ENCODE results near the gene HEATR5B. TPM values are rescaled to one million over a fixed set of nuclear protein-coding genes. Genes with fewer than 3 reads are reported as not detected.

The HEATR5B gene
- total and polyA plus RNA-seq, 2 donors (not counting 1 experiment from before 2014, with no cell fraction given) = 15.7 to 22.0 TPM

DNA sequence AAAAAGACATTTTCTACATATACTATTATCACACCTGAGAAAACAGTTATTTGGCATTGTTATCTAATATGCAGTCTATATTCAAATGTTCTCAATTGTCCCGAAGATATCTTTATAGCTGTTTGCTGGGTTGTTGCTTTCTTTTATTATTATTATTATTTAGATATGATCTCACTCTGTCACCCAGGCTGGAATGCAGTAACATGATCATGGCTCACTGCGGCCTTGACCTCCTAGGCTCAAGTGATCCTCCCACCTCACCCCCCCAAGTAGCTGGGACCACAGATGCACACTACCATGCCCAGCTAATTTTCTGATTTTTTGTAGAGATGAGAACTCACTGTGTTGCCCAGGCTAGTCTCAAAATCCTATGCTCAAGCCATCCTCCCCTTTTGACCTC is 20.0 kb upstream of the HEATR5B start:
- Histone ChIP-seq H3K27ac (ENCODE audit: insufficient read depth, low read length) (no peak overlapping the region), H3K4me1 (ENCODE audit: control insufficient read depth, extremely low read depth, insufficient read depth, low read length) (no peaks in the 10 kb centered on the region), H3K27me3 (ENCODE audit: control insufficient read depth, insufficient read depth, low read length) (no peaks in the 10 kb centered on the region), H3K79me2 (ENCODE audit: control insufficient read depth, insufficient read depth, low read length) (no peaks in the 10 kb centered on the region), H3K36me3 (ENCODE audit: control insufficient read depth, insufficient read depth, low read length) (peaks cover 4% of the 10 kb centered on the region), H3K9me3 (ENCODE audit: control insufficient read depth, insufficient read depth, low read depth, low read length) (no peaks in the 10 kb centered on the region), H3K9ac (ENCODE audit: insufficient read depth, low read length) (no peak overlapping the region), H4K20me1 (ENCODE audit: control insufficient read depth, extremely low read depth, insufficient read depth, low read length) (no peaks in the 10 kb centered on the region), H3K4me2 (ENCODE audit: extremely low read depth, insufficient read depth, low read length) (no peak overlapping the region), H3K4me3 (replicated peaks in 1 of 4; ENCODE audit: control extremely low read depth in 1 of 4, insufficient read depth in 1 of 4, low read depth in 3 of 4, low read length in 4 of 4) (no peak overlapping the region), H2AFZ (ENCODE audit: low read length) (no peak overlapping the region)
- TF ChIP-seq, protein P1, sequence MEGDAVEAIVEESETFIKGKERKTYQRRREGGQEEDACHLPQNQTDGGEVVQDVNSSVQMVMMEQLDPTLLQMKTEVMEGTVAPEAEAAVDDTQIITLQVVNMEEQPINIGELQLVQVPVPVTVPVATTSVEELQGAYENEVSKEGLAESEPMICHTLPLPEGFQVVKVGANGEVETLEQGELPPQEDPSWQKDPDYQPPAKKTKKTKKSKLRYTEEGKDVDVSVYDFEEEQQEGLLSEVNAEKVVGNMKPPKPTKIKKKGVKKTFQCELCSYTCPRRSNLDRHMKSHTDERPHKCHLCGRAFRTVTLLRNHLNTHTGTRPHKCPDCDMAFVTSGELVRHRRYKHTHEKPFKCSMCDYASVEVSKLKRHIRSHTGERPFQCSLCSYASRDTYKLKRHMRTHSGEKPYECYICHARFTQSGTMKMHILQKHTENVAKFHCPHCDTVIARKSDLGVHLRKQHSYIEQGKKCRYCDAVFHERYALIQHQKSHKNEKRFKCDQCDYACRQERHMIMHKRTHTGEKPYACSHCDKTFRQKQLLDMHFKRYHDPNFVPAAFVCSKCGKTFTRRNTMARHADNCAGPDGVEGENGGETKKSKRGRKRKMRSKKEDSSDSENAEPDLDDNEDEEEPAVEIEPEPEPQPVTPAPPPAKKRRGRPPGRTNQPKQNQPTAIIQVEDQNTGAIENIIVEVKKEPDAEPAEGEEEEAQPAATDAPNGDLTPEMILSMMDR (conservative IDR thresholded peaks at IDR 0.05 in 1 of 2, IDR thresholded peaks at IDR 0.05 in 1 of 2; ENCODE audit: low read depth in 1 of 2, low read length in 2 of 2) = no peak
- TF ChIP-seq EZH2 (IDR thresholded peaks at IDR 0.05; ENCODE audit: low read length, missing control alignments) = no peak
- DNase-seq (ENCODE audit: low read depth in 2 of 2) = no peak

DNA sequence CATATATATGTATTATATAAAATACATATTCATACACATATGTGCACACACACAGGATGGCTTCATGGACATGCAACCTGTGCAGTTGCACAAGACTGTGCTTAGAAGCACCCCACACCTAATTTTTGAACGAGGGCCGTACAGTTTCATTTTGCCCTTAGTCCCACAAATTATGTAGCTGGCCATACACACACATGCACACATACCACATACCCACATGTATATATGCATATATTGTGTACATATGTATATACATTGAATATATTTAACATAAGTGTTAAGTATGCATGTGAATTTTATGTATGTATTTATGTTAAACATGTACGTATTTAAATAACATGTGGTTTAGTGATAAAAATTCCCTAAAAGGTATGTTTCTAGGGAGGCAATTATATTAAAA is 18.4 kb upstream of the HEATR5B start:
- Histone ChIP-seq H3K9ac (ENCODE audit: insufficient read depth, low read length) (no peak overlapping the region), H3K9me3 (ENCODE audit: control insufficient read depth, insufficient read depth, low read depth, low read length) (no peaks in the 10 kb centered on the region), H3K27me3 (ENCODE audit: control insufficient read depth, insufficient read depth, low read length) (no peaks in the 10 kb centered on the region), H3K4me3 (replicated peaks in 1 of 4; ENCODE audit: control extremely low read depth in 1 of 4, insufficient read depth in 1 of 4, low read depth in 3 of 4, low read length in 4 of 4) (no peak overlapping the region), H3K4me2 (ENCODE audit: extremely low read depth, insufficient read depth, low read length) (no peak overlapping the region), H2AFZ (ENCODE audit: low read length) (no peak overlapping the region), H3K27ac (ENCODE audit: insufficient read depth, low read length) (no peak overlapping the region), H3K79me2 (ENCODE audit: control insufficient read depth, insufficient read depth, low read length) (no peaks in the 10 kb centered on the region), H3K36me3 (ENCODE audit: control insufficient read depth, insufficient read depth, low read length) (peaks cover 4% of the 10 kb centered on the region), H4K20me1 (ENCODE audit: control insufficient read depth, extremely low read depth, insufficient read depth, low read length) (no peaks in the 10 kb centered on the region), H3K4me1 (ENCODE audit: control insufficient read depth, extremely low read depth, insufficient read depth, low read length) (no peaks in the 10 kb centered on the region)
- TF ChIP-seq, protein P1 (conservative IDR thresholded peaks at IDR 0.05 in 1 of 2, IDR thresholded peaks at IDR 0.05 in 1 of 2; ENCODE audit: low read depth in 1 of 2, low read length in 2 of 2) = no peak
- no peak for TF ChIP-seq EZH2 (IDR thresholded peaks at IDR 0.05; ENCODE audit: low read length, missing control alignments)
- no peak for DNase-seq (ENCODE audit: low read depth in 2 of 2)

DNA sequence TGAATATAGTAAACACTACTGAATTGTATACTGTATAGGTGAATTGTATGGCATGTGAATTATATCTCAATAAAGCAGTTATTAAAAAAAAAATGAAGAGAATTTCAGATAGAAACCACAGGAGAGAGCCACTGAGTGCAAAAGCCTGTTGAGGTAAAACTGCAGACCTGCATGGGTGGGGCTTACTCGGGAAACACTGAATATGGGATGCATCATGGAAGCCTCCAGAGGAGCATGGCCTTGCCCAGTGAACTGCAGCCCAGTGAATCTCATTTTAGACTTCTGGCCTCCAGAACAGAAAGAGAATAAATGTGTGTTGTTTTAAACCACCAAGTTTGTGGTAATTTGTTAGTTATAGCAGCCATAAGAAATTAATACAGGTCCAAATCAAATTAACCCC is 15.9 kb upstream of the HEATR5B start:
- Histone ChIP-seq H3K4me1 (ENCODE audit: control insufficient read depth, extremely low read depth, insufficient read depth, low read length) (no peaks in the 10 kb centered on the region), H4K20me1 (ENCODE audit: control insufficient read depth, extremely low read depth, insufficient read depth, low read length) (no peaks in the 10 kb centered on the region), H3K27ac (ENCODE audit: insufficient read depth, low read length) (no peak overlapping the region), H3K4me2 (ENCODE audit: extremely low read depth, insufficient read depth, low read length) (no peak overlapping the region), H3K9me3 (ENCODE audit: control insufficient read depth, insufficient read depth, low read depth, low read length) (no peaks in the 10 kb centered on the region), H3K27me3 (ENCODE audit: control insufficient read depth, insufficient read depth, low read length) (no peaks in the 10 kb centered on the region), H3K9ac (ENCODE audit: insufficient read depth, low read length) (no peak overlapping the region), H3K79me2 (ENCODE audit: control insufficient read depth, insufficient read depth, low read length) (no peaks in the 10 kb centered on the region), H2AFZ (ENCODE audit: low read length) (no peak overlapping the region), H3K36me3 (ENCODE audit: control insufficient read depth, insufficient read depth, low read length) (peaks cover 3% of the 10 kb centered on the region), H3K4me3 (replicated peaks in 1 of 4; ENCODE audit: control extremely low read depth in 1 of 4, insufficient read depth in 1 of 4, low read depth in 3 of 4, low read length in 4 of 4) (no peak overlapping the region)
- no peak for DNase-seq (ENCODE audit: low read depth in 2 of 2)
- TF ChIP-seq, protein P1 (conservative IDR thresholded peaks at IDR 0.05 in 1 of 2, IDR thresholded peaks at IDR 0.05 in 1 of 2; ENCODE audit: low read depth in 1 of 2, low read length in 2 of 2) = no peak
- no peak for TF ChIP-seq EZH2 (IDR thresholded peaks at IDR 0.05; ENCODE audit: low read length, missing control alignments)
